SKM-1 (cell line): ENCODE measurements around the gene PRKG1.
"Not testable (repeated sequence)": the region's sequence is repeated elsewhere in the genome, so short reads cannot be mapped to it uniquely, and the experiment has no call there.

ENCODE experiments used
- DNase-seq: peaks from one replicate; lab custom pipeline; 2025; ENCODE audit not compliant: unreplicated experiment; lab: John Stamatoyannopoulos, UW

PRKG1 gene

DNA sequence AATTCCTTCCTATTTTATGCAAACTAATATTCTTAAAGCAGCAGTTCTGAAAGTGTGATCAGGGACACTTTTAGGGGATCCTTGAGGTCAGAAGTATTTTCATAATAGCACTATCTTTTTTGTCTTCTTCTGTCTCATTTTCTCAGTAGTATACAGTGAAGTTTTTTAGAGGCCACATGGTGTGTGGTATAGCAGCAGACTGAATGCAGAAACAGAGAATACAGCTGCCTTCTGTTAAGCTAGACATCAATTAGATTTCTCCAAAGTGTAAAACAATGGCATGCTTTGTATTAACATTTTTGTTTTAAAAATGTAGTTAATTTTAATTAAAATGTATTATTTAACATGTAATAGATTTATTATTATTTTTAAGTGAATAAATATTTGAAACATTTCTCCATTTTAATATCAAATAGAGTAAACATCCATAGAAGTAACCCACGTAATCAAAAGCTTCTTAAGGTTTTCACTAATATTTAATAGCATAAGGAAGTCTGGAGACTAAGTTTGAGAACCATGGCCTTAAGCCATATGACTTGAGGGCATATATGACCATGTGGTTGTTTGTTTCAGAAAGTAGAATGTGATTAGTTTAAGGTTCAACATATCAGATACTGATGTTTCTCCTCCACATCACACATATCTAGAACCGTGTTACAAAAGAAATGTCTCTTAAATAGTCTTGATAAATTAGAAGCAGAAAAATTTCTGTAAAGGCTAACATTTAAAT, 94.0 kb downstream of the PRKG1 start:
- DNase-seq = no peak

- no peak for DNase-seq
Measured at GRCh38 chr10:51169111-51169510, 94.8 kb downstream of the PRKG1 start.

DNA sequence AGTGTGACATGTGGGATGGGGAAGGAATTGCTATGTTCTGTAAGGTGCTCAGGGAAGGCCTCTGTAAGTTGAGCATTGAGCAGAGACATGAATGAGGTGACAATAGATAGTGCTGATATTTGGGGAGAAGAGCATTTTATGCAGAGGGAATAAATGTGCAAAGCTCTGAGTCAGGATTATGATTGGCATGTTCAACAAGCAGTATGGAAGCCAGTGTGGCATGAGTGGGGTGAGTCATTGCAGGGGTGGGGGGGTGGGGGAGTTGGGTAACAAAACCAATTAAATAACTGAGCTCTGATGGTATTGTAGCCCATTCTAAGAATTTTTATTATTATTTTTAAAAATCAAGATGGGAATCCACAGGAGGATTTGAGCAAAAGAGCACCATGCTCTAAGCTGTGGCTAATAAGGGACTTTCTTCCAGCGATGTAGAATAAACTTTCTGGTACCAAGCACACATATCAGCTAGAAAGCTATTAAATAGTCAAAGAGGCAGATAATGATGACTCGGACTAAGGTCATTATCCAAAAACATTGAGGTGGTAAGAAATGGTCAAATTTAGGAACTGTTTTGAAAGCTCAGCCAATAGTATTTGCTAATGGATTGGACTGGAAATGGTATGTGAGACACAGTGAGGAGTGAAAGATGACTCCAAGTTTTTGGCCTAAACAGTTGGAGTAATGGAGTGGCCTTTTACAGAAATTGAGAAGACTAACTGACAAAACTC, 96.4 kb downstream of the PRKG1 start:
- DNase-seq = no peak

DNA sequence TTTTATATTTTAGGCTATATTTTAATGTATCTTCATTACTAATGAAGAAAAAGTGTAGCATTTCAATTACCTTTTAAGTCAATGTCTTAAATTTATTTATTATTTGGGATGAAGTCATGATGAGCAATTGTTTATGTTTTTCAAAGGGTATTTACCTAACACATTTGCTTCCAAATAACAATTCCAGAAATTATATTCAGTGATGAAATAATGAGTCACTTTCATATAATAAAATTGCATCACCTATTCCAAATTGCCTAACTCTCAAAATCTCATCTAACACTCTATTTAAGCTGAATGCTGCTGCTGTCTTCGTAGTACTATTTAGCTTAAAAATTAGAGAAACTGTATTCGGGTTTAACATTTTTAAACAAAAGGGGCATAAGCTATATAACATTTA, 97.7 kb downstream of the PRKG1 start:
- DNase-seq = no peak

GRCh38 chr10:51176976-51177695, 102.8 kb downstream of the PRKG1 start:
- no peak for DNase-seq

- DNase-seq = no peak
Measured at GRCh38 chr10:51178634-51179033, 104.3 kb downstream of the PRKG1 start.

GRCh38 chr10:51180141-51180540, 105.9 kb downstream of the PRKG1 start:
- DNase-seq = no peak

DNA sequence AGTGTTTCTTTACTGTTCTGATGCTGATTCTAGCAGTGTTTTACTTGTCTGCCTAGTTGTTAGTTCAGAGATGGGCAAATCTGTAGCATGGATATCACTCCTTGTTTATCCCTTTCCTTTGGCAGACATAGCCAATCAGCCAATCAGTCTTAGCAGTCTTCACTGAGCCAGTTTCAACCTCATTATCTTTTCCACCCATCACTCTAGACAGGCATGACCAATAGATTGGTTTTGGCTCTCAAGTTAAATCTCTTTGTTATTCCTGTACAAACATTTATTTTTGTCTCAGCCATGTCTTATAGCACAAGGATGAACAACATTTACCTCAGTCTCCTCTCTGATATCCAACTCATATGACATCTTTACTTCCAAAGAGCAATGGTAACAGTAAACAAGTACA, 109.5 kb downstream of the PRKG1 start:
- no peak for DNase-seq

DNA sequence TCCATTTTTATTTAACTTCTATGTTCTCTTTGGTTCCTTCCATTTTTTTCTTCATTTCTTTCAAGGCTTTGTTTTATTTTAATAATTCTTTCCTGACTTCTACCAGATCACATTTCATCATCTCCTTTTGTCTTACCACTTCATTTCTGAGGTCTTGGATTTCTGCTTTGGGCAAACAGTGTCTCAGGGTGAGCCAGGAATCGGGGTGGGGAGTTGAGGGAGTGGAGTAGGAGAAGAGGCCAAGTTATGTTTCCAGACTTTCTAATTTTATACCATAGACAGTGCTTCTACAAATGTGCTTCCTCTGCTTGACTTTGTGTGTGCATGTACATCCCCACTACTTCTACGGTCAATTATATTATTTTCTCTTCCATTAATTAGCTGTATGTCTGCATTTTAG, 112.1 kb downstream of the PRKG1 start:
- no peak for DNase-seq

GRCh38 chr10:51188008-51188407, 113.7 kb downstream of the PRKG1 start:
- DNase-seq = no peak

- DNase-seq = no peak
Measured at GRCh38 chr10:51188866-51189265, 114.6 kb downstream of the PRKG1 start.

DNA sequence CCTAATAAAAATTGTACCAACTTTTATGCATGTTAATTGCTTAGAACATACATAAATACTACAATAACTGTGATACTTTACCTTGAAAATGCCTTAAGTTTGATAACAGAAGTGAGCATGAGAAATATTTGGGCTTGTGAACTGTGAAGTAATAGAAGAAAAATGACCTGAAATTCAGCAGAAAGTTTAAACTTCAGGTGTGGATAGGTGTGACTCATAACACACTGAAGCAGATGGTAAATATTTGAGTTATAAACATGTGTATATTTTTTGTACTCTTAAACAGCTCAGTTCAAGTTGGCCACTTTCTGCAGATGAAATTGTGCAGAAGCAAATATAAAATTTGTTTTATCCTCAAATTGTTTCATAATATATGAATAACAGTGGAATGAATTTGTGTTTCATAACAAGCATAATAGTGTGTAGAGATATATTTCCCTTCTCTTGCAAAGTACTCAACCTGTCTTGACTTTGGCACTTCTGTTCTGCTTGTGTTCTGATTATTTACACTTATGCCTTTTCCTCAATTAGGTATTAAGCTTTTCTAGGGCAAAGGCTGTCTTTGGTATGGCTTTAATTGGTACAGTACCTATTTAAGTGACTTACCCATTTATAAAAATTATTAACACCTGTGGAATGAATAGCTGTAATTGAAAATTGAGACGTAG, 122.4 kb downstream of the PRKG1 start:
- no peak for DNase-seq

- DNase-seq = no peak
Measured at GRCh38 chr10:51198170-51198569, 123.9 kb downstream of the PRKG1 start.

GRCh38 chr10:51201947-51202346, 127.7 kb downstream of the PRKG1 start:
- DNase-seq = no peak

GRCh38 chr10:51203359-51203758, 129.1 kb downstream of the PRKG1 start:
- DNase-seq = no peak

DNA sequence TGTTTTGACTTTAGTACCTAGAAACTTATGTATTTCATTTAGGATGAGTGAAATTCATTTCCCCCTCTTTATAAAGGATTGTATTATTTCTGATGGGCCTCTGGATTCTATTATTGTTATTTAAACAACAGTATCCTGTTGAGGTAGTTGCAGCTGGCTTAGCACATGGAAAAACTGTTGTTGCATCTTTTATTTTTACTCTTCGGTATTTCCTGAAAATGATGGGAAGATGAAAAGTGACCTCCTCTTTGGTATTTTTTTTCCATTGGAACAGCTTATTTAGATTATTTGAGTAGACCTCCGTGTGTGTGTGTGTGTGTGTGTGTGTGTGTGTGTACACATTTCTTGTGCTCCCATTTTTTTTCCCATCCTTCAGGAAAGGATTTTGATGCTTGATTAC, 129.8 kb downstream of the PRKG1 start:
- DNase-seq = no peak

DNA sequence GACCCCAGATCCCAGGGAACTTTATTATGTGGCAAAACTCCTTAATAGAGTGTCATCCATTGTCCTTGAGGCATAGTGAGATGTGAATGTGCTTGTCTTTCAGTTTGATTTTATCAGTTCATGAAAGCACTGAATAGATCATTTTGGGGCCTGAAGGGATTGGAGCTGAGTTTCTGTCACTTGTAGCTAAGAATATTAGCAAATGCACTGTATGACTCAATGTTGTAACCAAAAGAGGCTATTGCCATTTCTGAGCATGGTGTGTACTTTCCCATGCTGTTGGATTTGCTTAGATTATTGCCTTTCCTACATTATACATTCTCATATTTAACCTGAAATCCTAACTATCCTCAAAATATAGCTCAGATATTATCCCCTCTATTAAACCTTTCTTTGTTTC, 130.4 kb downstream of the PRKG1 start:
- DNase-seq = no peak

- no peak for DNase-seq
Measured at GRCh38 chr10:51206500-51206899, 132.2 kb downstream of the PRKG1 start.

DNA sequence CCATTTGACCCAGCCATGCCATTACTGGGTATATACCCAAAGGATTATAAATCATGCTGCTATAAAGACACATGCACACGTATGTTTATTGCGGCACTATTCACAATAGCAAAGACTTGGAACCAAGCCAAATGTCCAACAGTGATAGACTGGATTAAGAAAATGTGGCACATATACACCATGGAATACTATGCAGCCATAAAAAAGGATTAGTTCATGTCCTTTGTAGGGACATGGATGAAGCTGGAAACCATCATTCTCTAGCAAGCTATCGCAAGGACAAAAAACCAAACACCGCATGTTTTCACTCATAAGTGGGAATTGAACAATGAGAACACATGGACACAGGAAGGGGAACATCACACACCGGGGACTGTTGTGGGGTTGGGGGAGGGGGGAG, 138.7 kb downstream of the PRKG1 start:
- DNase-seq = not testable (repeated sequence)

DNA sequence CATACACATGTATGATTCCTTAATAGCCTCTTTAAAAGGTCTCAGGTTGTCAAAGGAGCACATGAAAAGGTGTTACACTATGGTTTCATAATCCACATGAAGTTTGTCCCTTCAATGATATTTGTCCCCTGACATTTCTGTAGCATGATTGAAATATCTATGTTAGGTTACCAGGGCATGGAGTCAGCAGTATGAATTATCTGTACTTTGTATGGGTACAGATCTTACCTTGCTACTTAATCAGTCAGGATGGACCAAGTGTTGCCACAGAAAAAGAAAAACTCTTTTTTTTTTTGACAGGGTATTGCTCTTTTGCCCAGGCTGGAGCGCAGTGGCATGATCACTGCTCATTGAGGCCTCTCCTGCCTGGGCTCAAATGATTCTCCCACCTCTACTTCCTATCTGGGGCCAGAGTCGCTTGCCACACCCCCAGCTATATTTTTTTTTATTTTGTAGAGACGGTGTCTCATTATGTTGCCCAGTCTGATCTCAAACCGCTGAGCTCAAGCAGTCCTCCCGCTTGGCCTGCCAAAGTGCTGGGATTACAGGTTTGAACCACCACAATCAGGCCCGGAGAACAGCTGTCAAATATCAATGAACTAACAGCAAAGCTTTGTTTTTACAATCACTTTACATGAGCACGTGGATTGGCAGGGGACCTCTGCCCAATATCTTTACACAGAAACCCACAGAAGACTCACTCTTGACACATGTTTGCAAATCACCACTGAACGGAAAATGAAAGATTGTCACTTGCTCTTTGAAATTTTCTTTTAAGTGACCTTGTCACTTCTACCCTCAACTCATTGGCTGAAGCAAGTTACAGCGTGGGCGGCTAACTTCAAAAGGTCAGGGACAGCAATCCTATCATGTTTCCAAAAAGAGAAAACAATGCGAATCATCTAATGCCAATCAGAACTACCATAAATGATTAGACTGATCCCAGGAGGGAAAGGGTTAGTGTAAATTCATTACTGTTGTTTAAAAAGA, 140.2 kb downstream of the PRKG1 start:
- DNase-seq = no peak
